HuH-7.5 (cell line): ENCODE results near the gene RPGRIP1.
"Not testable (repeated sequence)": the region's sequence is repeated elsewhere in the genome, so short reads cannot be mapped to it uniquely, and the experiment has no call there.

Experiments used
- DNase-seq: peaks from one replicate; pipeline ENCODE4 v3.0.0; 2011; ENCODE audit warnings: low spot score

RPGRIP1 gene

GRCh38 chr14:21258889-21259787 is 20.7 kb upstream of the RPGRIP1 start:
- no peak for DNase-seq

- no peak for DNase-seq
Measured at GRCh38 chr14:21261824-21262223, 18.1 kb upstream of the RPGRIP1 start.

GRCh38 chr14:21262410-21262809 is 17.5 kb upstream of the RPGRIP1 start:
- no peak for DNase-seq

GRCh38 chr14:21263284-21264024 is 16.4 kb upstream of the RPGRIP1 start:
- DNase-seq: no peak

- DNase-seq: no peak
Measured at GRCh38 chr14:21264025-21264801, 15.7 kb upstream of the RPGRIP1 start.

GRCh38 chr14:21267431-21267845 is 12.4 kb upstream of the RPGRIP1 start:
- DNase-seq: no peak

- DNase-seq: no peak
Measured at GRCh38 chr14:21267886-21268616, 11.8 kb upstream of the RPGRIP1 start.

GRCh38 chr14:21268617-21269251 is 11.1 kb upstream of the RPGRIP1 start:
- no peak for DNase-seq

- DNase-seq: peak; percentile 92
Measured at GRCh38 chr14:21269252-21270046, 10.4 kb upstream of the RPGRIP1 start, which contains the start of gene HNRNPC. HNRNPC (minus strand) TSS chr14:21269442; CDS start chr14:21234193, 35,249 bp downstream.

- DNase-seq: not testable (repeated sequence)
Measured at GRCh38 chr14:21272661-21273060, 7.2 kb upstream of the RPGRIP1 start.

- DNase-seq: no peak
Measured at GRCh38 chr14:21275261-21275858, 4.5 kb upstream of the RPGRIP1 start.

- no peak for DNase-seq
Measured at GRCh38 chr14:21278632-21279031, 1.3 kb upstream of the RPGRIP1 start.

GRCh38 chr14:21281917-21282316 is 2.0 kb downstream of the RPGRIP1 start:
- DNase-seq: not testable (repeated sequence)

GRCh38 chr14:21286516-21286915 is 6.6 kb downstream of the RPGRIP1 start:
- not testable (repeated sequence) for DNase-seq

GRCh38 chr14:21287168-21287567 is 7.3 kb downstream of the RPGRIP1 start:
- DNase-seq: no peak

GRCh38 chr14:21294026-21294425 is 14.1 kb downstream of the RPGRIP1 start:
- DNase-seq: not testable (repeated sequence)

GRCh38 chr14:21298358-21298757 is 18.5 kb downstream of the RPGRIP1 start:
- no peak for DNase-seq

GRCh38 chr14:21299562-21300130 is 19.8 kb downstream of the RPGRIP1 start:
- DNase-seq: no peak

GRCh38 chr14:21300892-21301291 is 21.0 kb downstream of the RPGRIP1 start:
- peak; percentile 32 for DNase-seq
